HL-60 (cell line): ENCODE measurements around the gene IRF3.

Experiments
- DNase-seq, 2 experiments: peaks; one replicate each; pipeline ENCODE4 v3.0.0-alpha.2; 2010 to 2020; ENCODE audit warnings: low read depth in 1 of 2, low spot score in 1 of 2
- H3K27ac ChIP-seq: fragments of 250-450 bp; sonication (Bioruptor Pico); replicated peaks from 2 replicates; pipeline ENCODE4 v1.5.1; 2020; ENCODE audit warnings: mild to moderate bottlenecking, moderate library complexity
- H3K27me3 ChIP-seq: fragments of 250-450 bp; sonication (Bioruptor Pico); 2 replicates; pipeline ENCODE4 v1.5.1; 2021; ENCODE audit warnings: mild to moderate bottlenecking, moderate library complexity; ENCODE audit not compliant: insufficient read depth, poor library complexity, severe bottlenecking
- H3K4me3 ChIP-seq: replicated peaks from 2 replicates; pipeline ENCODE4 v1.5.1; 2011; ENCODE audit warnings: mild to moderate bottlenecking, control low read depth, low read length; ENCODE audit not compliant: insufficient read depth
- GABPA ChIP-seq: IDR thresholded peaks from 2 replicates; pipeline ENCODE4 v1.6.1; 2012; ENCODE audit warnings: low read depth
- POLR2AphosphoS5 ChIP-seq: IDR thresholded peaks from 2 replicates; pipeline ENCODE4 v1.6.1; 2012; ENCODE audit warnings: low read depth
- SPI1 ChIP-seq: IDR thresholded peaks from 2 replicates; pipeline ENCODE4 v1.6.1; 2012; ENCODE audit warnings: low read depth, mild to moderate bottlenecking, borderline replicate concordance
- microRNA-seq: library from miRNA; unstranded; fragments of <30 nt; microRNA quantifications from one replicate; pipeline ENCODE4, GENCODE V29; 2018
- TF ChIP-seq, protein P1 (sequence below): IDR thresholded peaks from 2 replicates; pipeline ENCODE4 v1.6.1; 2012; ENCODE audit warnings: low read depth; ENCODE audit not compliant: insufficient replicate concordance
- TF ChIP-seq, protein P2 (sequence below): IDR thresholded peaks from one replicate; pipeline ENCODE4 v1.5.1; 2011; ENCODE audit warnings: low read length, control low read depth, inconsistent platforms; ENCODE audit not compliant: insufficient read depth

IRF3 gene

DNA sequence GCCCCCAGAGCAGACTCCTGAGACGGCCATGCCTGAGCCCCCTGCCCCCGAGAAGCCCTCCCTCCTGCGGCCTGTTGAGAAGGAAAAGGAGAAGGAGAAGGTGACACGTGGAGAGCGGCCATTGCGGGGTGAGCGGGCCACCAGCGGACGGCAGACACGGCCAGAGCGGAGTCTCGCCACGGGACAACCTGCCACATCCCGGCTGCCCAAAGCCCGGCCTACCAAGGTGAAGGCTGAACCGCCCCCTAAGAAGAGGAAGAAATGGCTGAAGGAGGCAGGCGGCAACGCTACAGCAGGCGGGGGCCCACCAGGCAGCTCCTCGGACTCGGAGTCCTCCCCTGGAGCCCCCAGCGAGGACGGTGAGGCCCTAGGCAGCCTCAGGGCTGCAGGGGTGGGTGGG is 49.8 kb downstream of the IRF3 start:
- no peak for DNase-seq
- no peak overlapping the region for H3K27ac ChIP-seq
- no peaks in the 10 kb centered on the region for H3K27me3 ChIP-seq
- TF ChIP-seq SPI1 (no peak), GABPA (no peak), POLR2AphosphoS5 (no peak)
- TF ChIP-seq, protein P1, sequence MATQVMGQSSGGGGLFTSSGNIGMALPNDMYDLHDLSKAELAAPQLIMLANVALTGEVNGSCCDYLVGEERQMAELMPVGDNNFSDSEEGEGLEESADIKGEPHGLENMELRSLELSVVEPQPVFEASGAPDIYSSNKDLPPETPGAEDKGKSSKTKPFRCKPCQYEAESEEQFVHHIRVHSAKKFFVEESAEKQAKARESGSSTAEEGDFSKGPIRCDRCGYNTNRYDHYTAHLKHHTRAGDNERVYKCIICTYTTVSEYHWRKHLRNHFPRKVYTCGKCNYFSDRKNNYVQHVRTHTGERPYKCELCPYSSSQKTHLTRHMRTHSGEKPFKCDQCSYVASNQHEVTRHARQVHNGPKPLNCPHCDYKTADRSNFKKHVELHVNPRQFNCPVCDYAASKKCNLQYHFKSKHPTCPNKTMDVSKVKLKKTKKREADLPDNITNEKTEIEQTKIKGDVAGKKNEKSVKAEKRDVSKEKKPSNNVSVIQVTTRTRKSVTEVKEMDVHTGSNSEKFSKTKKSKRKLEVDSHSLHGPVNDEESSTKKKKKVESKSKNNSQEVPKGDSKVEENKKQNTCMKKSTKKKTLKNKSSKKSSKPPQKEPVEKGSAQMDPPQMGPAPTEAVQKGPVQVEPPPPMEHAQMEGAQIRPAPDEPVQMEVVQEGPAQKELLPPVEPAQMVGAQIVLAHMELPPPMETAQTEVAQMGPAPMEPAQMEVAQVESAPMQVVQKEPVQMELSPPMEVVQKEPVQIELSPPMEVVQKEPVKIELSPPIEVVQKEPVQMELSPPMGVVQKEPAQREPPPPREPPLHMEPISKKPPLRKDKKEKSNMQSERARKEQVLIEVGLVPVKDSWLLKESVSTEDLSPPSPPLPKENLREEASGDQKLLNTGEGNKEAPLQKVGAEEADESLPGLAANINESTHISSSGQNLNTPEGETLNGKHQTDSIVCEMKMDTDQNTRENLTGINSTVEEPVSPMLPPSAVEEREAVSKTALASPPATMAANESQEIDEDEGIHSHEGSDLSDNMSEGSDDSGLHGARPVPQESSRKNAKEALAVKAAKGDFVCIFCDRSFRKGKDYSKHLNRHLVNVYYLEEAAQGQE: no peak
- TF ChIP-seq, protein P2, sequence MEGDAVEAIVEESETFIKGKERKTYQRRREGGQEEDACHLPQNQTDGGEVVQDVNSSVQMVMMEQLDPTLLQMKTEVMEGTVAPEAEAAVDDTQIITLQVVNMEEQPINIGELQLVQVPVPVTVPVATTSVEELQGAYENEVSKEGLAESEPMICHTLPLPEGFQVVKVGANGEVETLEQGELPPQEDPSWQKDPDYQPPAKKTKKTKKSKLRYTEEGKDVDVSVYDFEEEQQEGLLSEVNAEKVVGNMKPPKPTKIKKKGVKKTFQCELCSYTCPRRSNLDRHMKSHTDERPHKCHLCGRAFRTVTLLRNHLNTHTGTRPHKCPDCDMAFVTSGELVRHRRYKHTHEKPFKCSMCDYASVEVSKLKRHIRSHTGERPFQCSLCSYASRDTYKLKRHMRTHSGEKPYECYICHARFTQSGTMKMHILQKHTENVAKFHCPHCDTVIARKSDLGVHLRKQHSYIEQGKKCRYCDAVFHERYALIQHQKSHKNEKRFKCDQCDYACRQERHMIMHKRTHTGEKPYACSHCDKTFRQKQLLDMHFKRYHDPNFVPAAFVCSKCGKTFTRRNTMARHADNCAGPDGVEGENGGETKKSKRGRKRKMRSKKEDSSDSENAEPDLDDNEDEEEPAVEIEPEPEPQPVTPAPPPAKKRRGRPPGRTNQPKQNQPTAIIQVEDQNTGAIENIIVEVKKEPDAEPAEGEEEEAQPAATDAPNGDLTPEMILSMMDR: no peak
- H3K4me3 ChIP-seq: no peak overlapping the region

DNA sequence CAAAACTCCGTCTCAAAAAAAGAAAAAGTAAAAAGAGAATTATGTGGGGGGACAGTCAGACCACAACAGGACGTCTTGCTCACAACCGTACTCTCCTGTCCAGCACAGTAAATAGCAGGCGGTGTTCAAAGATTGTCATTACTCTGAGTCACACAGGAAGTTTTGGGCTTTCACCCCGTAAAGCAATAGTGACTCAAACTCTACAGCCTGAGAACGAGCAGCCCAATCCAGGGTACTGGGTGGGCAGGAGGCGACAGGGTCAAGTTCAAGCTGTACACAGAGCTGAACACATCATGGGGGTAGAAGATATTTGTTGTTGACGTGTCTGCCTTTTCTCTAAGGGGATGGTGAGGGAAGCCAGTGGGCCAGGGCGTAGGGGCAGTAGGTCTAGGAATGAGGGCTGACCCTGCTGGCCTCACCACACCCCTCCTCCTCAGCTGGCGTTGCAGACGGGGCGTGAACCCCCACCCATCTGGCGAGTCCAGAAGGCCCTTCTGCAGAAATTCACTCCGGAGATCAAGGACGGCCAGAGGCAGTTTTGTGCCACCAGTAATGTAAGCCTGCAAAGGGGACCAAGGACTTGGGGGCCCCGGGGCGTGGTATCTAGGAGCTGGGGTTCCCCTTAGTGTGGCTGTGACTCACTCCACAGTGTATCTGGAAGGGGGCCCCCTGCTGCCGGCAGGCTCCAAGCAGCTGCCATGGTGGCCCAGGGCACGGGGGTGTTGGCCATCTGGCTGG is 51.4 kb downstream of the IRF3 start:
- TF ChIP-seq, protein P2: no peak
- TF ChIP-seq GABPA (no peak), SPI1 (no peak), POLR2AphosphoS5 (no peak)
- TF ChIP-seq, protein P1: no peak
- no peak overlapping the region for H3K4me3 ChIP-seq
- no peak for DNase-seq
- H3K27me3 ChIP-seq: no peaks in the 10 kb centered on the region
- H3K27ac ChIP-seq: no peak overlapping the region

DNA sequence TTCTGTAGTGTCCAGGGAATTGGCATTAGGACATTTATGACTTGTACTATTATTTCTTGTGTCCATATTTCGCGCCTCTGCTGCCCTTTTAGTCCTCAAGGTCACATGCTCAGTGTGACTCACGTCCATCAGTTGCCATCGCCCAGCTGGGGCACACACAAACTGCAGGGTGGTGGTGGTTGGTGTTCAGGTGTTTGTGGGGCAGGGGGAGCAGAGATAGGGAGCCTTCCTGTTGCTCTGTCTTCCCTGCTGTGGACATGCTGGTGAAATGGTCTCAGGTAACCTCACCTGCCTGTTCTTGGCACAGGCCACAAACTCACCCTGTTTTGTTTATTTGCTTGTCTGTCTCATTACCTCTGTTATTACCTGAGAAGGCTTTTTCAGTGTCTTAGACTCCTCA is 52.3 kb downstream of the IRF3 start:
- Histone ChIP-seq H3K27me3 (no peaks in the 10 kb centered on the region), H3K27ac (no peak overlapping the region), H3K4me3 (no peak overlapping the region)
- no peak for TF ChIP-seq GABPA
- TF ChIP-seq, protein P1: no peak
- DNase-seq: no peak

Small RNAs within 50 kb of the gene (microRNA-seq; reads per million reads assigned to microRNA genes)
- gene MIR5088: 0.90 reads per million
